Stimulated activated naive CD4-positive, alpha-beta T cell treated with Interleukin-2 at 50 U/mL for 16 hours (primary cell): Measurements from ENCODE around the gene EIF2B4.
"Not testable (repeated sequence)": the region's sequence is repeated elsewhere in the genome, so short reads cannot be mapped to it uniquely, and the experiment has no call there.

Source experiments
- DNase-seq: peaks from one replicate; lab custom pipeline; 2025; lab: John Stamatoyannopoulos, UW

The EIF2B4 gene

GRCh38 chr2:27336173-27336572, 34.0 kb downstream of the EIF2B4 start:
- DNase-seq, result no peak

GRCh38 chr2:27335311-27335710, 34.8 kb downstream of the EIF2B4 start:
- no peak for DNase-seq

- no peak for DNase-seq
These were observed 45.4 kb downstream of the EIF2B4 start for GRCh38 chr2:27324720-27325119.

DNA sequence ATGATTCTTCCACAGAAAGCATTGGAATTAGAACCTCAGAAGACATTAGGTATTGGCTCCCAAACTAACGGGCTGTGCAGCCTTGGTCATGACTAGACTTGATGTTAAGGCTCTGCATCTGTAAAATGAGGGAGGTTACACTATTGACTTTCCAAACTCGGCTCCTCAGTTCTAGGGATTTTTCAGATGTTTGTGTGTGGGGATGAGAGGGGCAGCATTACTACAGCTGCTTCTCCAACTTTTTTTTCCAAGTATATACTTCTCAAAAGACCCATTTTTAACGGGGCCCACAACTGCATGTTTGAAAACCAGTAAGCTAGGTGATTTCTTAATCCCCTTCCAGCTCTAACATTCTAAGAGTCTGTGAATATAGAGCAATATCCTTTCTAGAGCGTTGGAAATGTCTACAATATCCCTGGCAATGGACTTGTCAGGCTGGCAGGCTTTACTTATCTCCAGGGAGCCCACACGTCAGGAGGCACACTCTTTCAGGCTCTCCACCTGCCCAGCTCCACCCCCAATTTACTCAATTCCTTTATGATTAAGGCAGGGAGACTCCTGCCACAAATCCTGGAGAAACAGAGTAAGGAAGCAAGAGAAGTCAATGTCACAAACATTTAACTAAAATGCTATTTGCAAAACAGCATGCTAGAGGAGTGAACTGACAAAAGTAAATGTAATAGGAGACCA, 46.4 kb downstream of the EIF2B4 start:
- DNase-seq, result no peak

DNA sequence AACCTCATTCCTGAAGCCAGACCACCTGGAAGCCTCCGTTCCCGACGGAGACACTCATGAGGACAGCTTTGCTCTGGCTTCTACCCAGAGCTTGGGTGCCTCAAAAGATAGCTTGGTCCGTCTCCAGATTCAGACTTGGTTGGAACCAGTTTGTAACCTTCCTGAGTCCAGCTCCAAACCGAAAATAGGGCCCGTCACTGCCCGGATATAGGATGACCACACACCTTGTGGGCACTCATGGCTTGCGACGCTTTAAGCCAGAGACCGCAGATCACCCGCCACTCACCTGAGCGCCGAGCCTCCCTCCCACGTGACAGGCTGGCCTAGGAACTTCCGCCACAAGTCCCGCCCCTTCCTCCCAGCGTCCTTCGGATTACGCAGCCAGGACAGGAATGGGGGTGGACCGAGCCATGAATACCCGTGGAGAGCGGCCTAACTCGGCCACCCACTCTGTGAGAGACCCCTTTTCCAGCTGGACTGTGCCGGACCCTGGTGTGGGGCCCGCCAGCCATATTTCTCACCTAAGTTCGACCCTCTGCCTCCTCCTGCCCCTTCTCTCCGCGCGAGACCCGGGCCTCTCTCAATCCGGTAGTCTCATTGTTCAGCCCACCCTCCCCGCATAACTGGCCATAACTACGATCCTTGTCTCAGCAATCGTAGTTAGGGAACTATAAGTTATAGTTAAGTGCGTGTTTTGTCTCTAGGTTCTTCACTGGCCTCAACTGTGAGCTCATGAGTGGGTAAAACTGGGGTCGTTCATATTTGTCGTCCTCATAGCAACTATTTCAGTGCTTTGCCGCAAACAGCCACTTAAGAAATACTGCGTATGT, 47.2 kb downstream of the EIF2B4 start, which contains the start of gene MPV17:
TSS of gene MPV17 (minus strand) at position 332 of the 830 bp plus-strand sequence. CDS start 580 bp downstream, outside the sequence.
- DNase-seq, result peak; percentile 90

DNA sequence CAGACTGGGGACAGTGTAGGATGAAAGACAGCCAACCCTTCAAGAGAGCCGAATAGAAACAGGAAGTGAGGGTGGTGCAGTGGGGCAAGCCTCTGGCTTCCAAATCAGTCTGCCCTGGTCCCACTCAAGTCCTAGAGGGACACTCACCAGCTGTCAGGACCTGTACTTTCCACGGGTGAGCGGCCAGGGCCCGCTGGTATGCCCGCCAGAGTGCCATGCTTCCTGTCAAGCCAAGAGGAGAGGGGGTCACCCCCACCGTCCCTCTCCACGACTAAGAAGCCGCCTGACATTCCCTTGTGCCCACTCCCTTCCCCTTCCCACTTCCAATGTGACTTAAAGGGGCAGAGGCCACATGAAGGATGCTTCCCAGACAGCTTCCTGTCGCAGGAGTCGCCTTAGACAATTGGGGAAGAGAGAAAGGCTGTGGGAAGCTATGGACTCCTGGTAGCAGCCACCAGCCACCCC, 47.8 kb downstream of the EIF2B4 start:
- DNase-seq, result no peak

DNA sequence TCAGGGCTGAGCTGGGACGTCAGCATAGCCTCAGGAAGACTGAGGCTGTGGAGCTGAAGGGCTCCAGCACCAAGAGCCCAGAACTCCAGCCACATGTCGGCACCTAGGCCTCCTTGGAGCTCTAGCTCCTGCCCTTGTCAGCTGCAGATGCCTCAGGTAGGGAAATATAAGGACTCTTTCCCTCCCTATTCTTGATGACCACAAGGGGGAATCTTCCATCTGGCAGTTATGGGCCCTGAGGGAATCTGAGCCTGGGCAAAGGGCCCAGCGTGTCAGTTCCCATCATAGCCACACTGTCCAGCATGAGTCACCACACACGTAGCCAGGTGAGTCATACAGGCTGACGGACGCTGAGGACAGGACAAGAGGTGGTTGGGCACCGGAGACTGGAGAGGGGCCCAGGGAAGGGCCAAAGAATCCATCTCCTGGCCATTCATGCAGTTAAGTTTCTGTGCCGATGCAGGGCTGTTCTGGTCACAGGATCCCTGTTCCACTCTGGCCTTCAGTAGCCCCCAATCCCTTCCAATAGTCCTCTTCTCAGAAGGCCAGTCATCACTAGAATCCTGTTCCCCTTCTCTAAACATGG, 49.1 kb downstream of the EIF2B4 start:
- no peak for DNase-seq

DNA sequence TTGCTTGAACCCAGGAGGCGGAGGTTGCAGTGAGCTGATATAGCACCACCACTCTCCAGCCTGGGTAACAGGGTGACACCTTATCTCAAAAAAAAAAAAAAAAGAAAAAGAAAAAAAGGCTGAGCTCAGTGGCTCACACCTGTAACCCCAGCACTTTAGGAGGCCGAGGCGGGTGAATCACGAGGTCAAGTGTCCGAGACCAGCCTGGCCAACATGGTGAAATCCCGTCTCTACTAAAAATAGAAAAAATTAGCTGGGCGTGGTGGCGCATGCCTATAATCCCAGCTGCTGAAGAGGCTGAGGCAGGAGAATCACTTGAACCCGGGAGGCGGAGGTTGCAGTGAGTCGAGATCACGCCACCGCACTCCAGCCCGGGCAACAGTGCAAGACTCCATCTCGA, 50.3 kb downstream of the EIF2B4 start:
- DNase-seq, result not testable (repeated sequence)

DNA sequence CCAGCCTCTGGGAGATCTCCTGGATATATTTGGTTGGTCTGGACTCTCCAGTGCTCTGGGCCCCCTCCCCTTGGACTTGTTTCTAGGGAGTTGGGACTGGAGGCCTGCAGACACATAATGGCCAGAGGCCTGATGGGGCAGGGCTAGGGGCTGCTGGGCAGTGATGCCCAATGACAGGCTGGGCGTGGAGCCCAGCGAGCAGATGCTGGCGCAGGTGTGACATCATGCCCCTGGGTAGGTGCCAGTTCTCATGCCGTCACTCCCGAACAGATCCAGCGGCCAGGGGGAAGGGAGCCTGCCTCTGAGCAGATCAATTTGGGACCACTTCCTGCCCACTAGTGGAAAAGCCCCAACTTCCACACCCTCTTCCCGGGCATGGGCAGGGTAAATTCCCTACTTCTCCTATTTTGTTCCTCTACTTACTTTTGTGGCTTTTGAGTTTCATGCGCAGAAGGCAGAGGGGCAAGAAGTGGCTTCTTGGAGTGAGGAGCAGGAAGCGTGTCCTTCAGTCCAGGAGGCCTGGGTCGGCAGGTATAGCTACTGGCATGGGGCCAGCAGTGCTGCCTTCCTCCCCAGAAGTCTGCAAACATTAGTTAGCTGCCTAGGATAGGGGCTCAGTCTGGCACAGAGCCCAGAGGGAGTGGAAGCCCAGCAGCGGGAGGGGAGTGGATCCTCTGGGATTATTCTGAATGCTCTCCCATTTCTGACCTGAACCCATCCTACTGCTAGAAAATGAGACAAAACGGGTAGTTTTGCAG, 53.3 kb downstream of the EIF2B4 start:
- no peak for DNase-seq

GRCh38 chr2:27315122-27315521, 55.0 kb downstream of the EIF2B4 start:
- DNase-seq, result no peak

- DNase-seq, result no peak
These were observed 55.4 kb downstream of the EIF2B4 start for GRCh38 chr2:27314709-27315108.
